Measurements from ENCODE around the gene AHCYL1.

DNA sequence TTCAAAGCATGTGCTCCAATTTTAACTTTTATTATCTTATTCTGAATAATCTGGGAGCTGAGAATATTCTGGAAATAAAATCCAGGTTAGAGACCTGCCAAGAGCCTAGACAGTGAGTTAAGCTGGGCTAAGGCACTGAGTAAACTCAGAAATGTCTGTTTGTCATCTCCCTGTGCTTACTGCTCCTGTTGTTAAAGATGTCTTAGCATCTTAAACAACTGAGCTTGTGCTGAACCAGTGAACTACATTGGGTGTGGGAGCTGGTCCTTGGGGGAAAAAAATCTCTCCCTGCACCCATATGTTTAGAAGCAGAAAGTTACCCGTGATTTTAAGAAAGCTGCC lies 25.0 kb upstream of the AHCYL1 start:
- TF ChIP-seq, protein P1, sequence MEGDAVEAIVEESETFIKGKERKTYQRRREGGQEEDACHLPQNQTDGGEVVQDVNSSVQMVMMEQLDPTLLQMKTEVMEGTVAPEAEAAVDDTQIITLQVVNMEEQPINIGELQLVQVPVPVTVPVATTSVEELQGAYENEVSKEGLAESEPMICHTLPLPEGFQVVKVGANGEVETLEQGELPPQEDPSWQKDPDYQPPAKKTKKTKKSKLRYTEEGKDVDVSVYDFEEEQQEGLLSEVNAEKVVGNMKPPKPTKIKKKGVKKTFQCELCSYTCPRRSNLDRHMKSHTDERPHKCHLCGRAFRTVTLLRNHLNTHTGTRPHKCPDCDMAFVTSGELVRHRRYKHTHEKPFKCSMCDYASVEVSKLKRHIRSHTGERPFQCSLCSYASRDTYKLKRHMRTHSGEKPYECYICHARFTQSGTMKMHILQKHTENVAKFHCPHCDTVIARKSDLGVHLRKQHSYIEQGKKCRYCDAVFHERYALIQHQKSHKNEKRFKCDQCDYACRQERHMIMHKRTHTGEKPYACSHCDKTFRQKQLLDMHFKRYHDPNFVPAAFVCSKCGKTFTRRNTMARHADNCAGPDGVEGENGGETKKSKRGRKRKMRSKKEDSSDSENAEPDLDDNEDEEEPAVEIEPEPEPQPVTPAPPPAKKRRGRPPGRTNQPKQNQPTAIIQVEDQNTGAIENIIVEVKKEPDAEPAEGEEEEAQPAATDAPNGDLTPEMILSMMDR (IDR thresholded peaks at IDR 0.05): no peak
- no peak for TF ChIP-seq POLR2A (IDR thresholded peaks at IDR 0.05)
